ENCODE measurements around the gene COL18A1. TPM values are rescaled to one million over a fixed set of nuclear protein-coding genes. Genes with fewer than 3 reads are reported as not detected.

The COL18A1 gene
- total RNA-seq, 4 donors from 2014 or later: 18.6 to 85.0 (median 33.0) TPM

DNA sequence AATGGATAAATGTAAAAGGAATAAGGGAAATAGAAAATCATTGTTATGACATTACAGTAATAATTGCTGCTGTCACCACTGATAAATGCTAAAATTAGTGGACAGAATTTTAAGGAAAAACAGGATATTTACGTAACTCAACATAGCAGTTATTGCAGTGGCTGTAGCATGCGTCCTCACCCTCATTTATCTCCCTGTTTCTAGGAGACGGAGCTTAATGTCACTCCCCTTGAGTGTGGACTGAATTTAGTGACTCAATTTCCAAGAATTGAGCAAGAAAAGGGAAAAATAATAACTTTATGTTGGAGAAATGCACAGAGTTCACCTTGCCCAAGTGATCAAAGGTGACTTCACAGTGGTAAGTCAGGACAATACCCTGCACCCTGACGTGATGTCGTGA, 33.3 kb upstream of the COL18A1 start:
- H3K4me1 ChIP-seq: no peaks in the 10 kb centered on the region
- no peak overlapping the region for H3K4me3 ChIP-seq
- no peaks in the 10 kb centered on the region for H3K36me3 ChIP-seq
- H3K27ac ChIP-seq: no peak overlapping the region
- TF ChIP-seq POLR2A (IDR thresholded peaks at IDR 0.05): no peak
- TF ChIP-seq, protein P1, sequence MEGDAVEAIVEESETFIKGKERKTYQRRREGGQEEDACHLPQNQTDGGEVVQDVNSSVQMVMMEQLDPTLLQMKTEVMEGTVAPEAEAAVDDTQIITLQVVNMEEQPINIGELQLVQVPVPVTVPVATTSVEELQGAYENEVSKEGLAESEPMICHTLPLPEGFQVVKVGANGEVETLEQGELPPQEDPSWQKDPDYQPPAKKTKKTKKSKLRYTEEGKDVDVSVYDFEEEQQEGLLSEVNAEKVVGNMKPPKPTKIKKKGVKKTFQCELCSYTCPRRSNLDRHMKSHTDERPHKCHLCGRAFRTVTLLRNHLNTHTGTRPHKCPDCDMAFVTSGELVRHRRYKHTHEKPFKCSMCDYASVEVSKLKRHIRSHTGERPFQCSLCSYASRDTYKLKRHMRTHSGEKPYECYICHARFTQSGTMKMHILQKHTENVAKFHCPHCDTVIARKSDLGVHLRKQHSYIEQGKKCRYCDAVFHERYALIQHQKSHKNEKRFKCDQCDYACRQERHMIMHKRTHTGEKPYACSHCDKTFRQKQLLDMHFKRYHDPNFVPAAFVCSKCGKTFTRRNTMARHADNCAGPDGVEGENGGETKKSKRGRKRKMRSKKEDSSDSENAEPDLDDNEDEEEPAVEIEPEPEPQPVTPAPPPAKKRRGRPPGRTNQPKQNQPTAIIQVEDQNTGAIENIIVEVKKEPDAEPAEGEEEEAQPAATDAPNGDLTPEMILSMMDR (IDR thresholded peaks at IDR 0.05): no peak
- H3K27me3 ChIP-seq: no peaks in the 10 kb centered on the region
- DNase-seq: no peak
- no peaks in the 10 kb centered on the region for H3K9me3 ChIP-seq

GRCh38 chr21:45372732-45373355, 32.1 kb upstream of the COL18A1 start:
- TF ChIP-seq, protein P1 (IDR thresholded peaks at IDR 0.05): no peak
- TF ChIP-seq POLR2A (IDR thresholded peaks at IDR 0.05): no peak
- Histone ChIP-seq H3K27ac (no peak overlapping the region), H3K9me3 (no peaks in the 10 kb centered on the region), H3K4me3 (no peak overlapping the region), H3K36me3 (no peaks in the 10 kb centered on the region), H3K27me3 (no peaks in the 10 kb centered on the region), H3K4me1 (no peaks in the 10 kb centered on the region)
- no peak for DNase-seq

DNA sequence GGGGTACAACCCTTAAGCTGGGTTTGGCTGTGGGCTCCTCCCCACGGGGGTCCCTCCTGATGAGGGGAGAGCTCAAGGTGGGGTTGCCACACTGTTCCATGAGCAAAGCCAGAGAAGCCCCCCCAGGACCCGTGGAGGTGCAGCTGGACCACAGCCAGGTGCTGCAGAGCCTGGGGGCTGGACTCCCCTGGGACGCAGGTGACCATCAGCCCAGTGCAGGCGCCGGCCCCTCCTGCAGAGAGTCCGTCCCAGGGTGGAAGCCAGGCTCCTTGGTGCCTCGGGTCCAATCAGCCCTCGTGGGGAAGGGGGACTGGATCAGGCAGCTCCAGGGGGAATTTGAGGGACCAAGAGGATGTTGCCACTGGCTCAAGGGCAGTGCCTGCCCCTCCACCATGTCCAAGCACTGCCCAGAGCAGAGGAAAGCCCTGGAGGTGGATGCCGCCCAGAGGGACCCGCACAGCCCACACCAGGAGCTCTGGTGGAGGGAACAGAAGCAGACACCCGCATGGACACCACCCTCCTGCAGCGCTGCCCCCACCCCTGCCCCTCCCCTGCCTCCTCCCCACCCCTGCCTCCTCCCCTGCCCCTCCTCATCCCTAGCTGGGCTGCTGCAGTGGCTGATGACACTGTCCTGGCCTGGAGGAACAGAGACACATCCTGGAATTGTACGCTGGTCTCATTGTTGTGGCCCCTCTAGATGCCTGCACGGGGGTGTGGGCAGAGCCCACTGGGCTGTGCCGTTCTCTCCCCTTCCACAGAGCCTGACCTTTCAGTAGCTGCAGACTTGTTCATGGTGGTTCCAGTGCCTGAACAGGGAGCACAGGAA, 30.8 kb upstream of the COL18A1 start:
- no peak for DNase-seq
- TF ChIP-seq, protein P1 (IDR thresholded peaks at IDR 0.05): no peak
- TF ChIP-seq POLR2A (IDR thresholded peaks at IDR 0.05): no peak
- no peak overlapping the region for H3K27ac ChIP-seq

GRCh38 chr21:45374826-45375455, 30.0 kb upstream of the COL18A1 start:
- Histone ChIP-seq H3K4me1 (no peaks in the 10 kb centered on the region), H3K9me3 (no peaks in the 10 kb centered on the region), H3K4me3 (no peak overlapping the region), H3K27me3 (no peaks in the 10 kb centered on the region), H3K36me3 (no peaks in the 10 kb centered on the region), H3K27ac (no peak overlapping the region)
- peak in 1 of 3 donors; percentile 23 for DNase-seq
- TF ChIP-seq, protein P1 (IDR thresholded peaks at IDR 0.05): no peak
- no peak for TF ChIP-seq POLR2A (IDR thresholded peaks at IDR 0.05)

More for the DNA sequence above, 30.8 kb upstream of the COL18A1 start:
- no peaks in the 10 kb centered on the region for H3K4me1 ChIP-seq
- no peaks in the 10 kb centered on the region for H3K9me3 ChIP-seq
- no peaks in the 10 kb centered on the region for H3K36me3 ChIP-seq
- no peaks in the 10 kb centered on the region for H3K27me3 ChIP-seq
- H3K4me3 ChIP-seq: no peak overlapping the region

DNA sequence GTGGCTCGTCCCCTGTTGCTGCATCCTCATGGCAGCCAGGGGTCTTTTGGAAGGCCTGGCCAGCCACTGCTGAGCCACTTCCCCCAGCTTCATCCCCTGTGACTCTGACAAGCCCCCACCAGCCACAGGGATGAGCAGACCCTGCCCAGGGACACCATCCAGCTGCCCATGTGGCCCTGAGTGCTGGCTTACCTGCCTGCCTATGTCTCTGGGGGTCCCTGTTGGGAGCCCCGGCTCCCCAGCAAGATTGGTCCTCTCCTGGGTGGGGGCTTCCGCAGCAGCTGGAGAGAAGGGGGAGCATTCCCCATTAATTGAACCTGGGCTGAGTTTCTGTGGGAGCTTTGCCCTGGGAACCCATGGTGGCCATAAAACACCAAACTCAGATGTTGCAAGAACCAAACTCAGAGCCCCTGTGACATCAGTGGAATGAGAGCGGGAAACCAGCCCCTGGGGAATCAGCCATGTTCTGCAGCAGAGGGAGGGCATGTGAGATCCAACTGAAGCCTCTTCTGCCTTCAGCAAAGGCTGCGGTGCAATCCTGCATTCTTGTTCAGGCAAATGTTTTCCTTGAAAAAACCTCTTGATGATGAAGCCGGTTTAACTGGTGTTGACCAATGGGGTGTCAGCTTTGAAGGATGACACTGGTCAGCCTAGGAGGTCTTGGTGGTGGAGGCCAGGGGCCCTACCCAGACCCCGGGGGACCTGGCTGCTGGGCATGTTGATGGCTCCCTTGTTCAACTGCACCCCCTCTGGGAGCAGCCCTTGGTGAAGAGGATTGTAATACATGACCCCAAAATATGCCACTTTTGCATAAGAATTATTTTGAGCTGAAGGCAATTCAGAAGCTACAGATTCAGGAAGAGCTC, 28.3 kb upstream of the COL18A1 start:
- TF ChIP-seq, protein P1 (IDR thresholded peaks at IDR 0.05): no peak
- TF ChIP-seq POLR2A (IDR thresholded peaks at IDR 0.05): no peak
- Histone ChIP-seq H3K4me1 (no peaks in the 10 kb centered on the region), H3K36me3 (no peaks in the 10 kb centered on the region), H3K27ac (no peak overlapping the region), H3K9me3 (no peaks in the 10 kb centered on the region), H3K27me3 (no peaks in the 10 kb centered on the region), H3K4me3 (no peak overlapping the region)
- DNase-seq: peak in 1 of 3 donors; percentile 25
